Astrocyte (in vitro differentiated cells and primary cell): Measurements from ENCODE around the gene FAM234A. TPM values are rescaled to one million over a fixed set of nuclear protein-coding genes. Genes with fewer than 3 reads are reported as not detected.
"Not testable (repeated sequence)": the region's sequence is repeated elsewhere in the genome, so short reads cannot be mapped to it uniquely, and the experiment has no call there.

ENCODE experiments used
- DNase-seq: peaks from one replicate; pipeline ENCODE4 v3.0.0-alpha.2; 2010; ENCODE audit warnings: low read depth
- FAIRE-seq: peaks from 2 replicates; lab custom pipeline; 2011; peaks lifted over from hg19 to GRCh38; lab: Jason Lieb, UNC
- H2AFZ ChIP-seq: 2 replicates; pipeline ENCODE4 v1.6.0; 2012; ENCODE audit warnings: low read depth, low read length, inconsistent platforms
- H3K27ac ChIP-seq: 2 replicates; pipeline ENCODE4 v1.5.1; 2011; ENCODE audit warnings: low read depth, low read length, inconsistent platforms
- H3K27me3 ChIP-seq: 2 replicates; pipeline ENCODE4 v1.6.0; 2011; ENCODE audit warnings: low read length, inconsistent platforms; ENCODE audit not compliant: insufficient read depth
- H3K36me3 ChIP-seq: 2 replicates; pipeline ENCODE4 v1.5.1; 2011; ENCODE audit warnings: low read length, inconsistent platforms; ENCODE audit not compliant: insufficient read depth
- H3K4me1 ChIP-seq: 2 replicates; pipeline ENCODE4 v1.5.1; 2011; ENCODE audit warnings: low read length, inconsistent platforms; ENCODE audit not compliant: insufficient read depth
- H3K4me2 ChIP-seq: 2 replicates; pipeline ENCODE4 v1.6.0; 2012; ENCODE audit warnings: low read length, inconsistent platforms
- H3K4me3 ChIP-seq: 2 replicates; pipeline ENCODE4 v1.5.1; 2011; ENCODE audit warnings: low read depth, mild to moderate bottlenecking, low read length, inconsistent platforms; ENCODE audit not compliant: insufficient read depth
- H3K79me2 ChIP-seq: 2 replicates; pipeline ENCODE4 v1.6.0; 2012; ENCODE audit warnings: mild to moderate bottlenecking, low read length, inconsistent platforms; ENCODE audit not compliant: insufficient read depth
- H3K9ac ChIP-seq: 2 replicates; pipeline ENCODE4 v1.6.0; 2012; ENCODE audit warnings: mild to moderate bottlenecking, low read length, inconsistent platforms
- H3K9me3 ChIP-seq: 2 replicates; pipeline ENCODE4 v1.5.1; 2012; ENCODE audit warnings: low read depth, mild to moderate bottlenecking, low read length, inconsistent platforms; ENCODE audit not compliant: insufficient read depth
- H4K20me1 ChIP-seq: 2 replicates; pipeline ENCODE4 v1.6.0; 2012; ENCODE audit warnings: low read length, inconsistent platforms; ENCODE audit not compliant: insufficient read depth
- H3K27ac Mint-ChIP-seq: one replicate; pipeline ENCODE4 v1.8.0; 2021; ENCODE audit warnings: mild to moderate bottlenecking, mixed read lengths; ENCODE audit not compliant: unreplicated experiment
- H3K27me3 Mint-ChIP-seq: one replicate; pipeline ENCODE4 v1.8.0; 2021; ENCODE audit warnings: low read depth, mixed read lengths; ENCODE audit not compliant: unreplicated experiment
- H3K36me3 Mint-ChIP-seq: one replicate; pipeline ENCODE4 v1.8.0; 2021; ENCODE audit warnings: low read depth, mixed read lengths; ENCODE audit not compliant: unreplicated experiment
- H3K4me1 Mint-ChIP-seq: one replicate; pipeline ENCODE4 v1.8.0; 2021; ENCODE audit warnings: low read depth, mixed read lengths; ENCODE audit not compliant: unreplicated experiment
- H3K4me3 Mint-ChIP-seq: one replicate; pipeline ENCODE4 v1.8.0; 2021; ENCODE audit warnings: mild to moderate bottlenecking, moderate library complexity, mixed read lengths; ENCODE audit not compliant: unreplicated experiment
- H3K9me3 Mint-ChIP-seq: one replicate; pipeline ENCODE4 v1.8.0; 2021; ENCODE audit warnings: mild to moderate bottlenecking, mixed read lengths; ENCODE audit not compliant: unreplicated experiment
- CTCF ChIP-seq: IDR thresholded peaks from 2 replicates; pipeline ENCODE4 v1.5.1; 2011; ENCODE audit warnings: low read depth, mild to moderate bottlenecking, inconsistent platforms, low read length, moderate library complexity; ENCODE audit not compliant: insufficient read depth
- EZH2 ChIP-seq: IDR thresholded peaks from 2 replicates; pipeline ENCODE4 v1.6.1; 2012; ENCODE audit warnings: mild to moderate bottlenecking, low read length, inconsistent platforms; ENCODE audit not compliant: insufficient read depth
- total RNA-seq: library from RNA; stranded (reverse); gene quantifications from 2 replicates; pipeline ENCODE4 v1.2.1, GENCODE V29; 2021

Gene FAM234A
- total RNA-seq, 1 donor from 2014 or later, result 70.8 TPM

GRCh38 chr16:203246-203645 lies 31.4 kb upstream of the FAM234A start:
- Histone ChIP-seq H3K4me3 (no peak overlapping the region), H2AFZ (no peak overlapping the region), H3K4me2 (no peak overlapping the region), H3K9me3 (no peaks in the 10 kb centered on the region), H3K4me1 (peaks cover 7% of the 10 kb centered on the region), H3K27ac (no peak overlapping the region), H3K79me2 (peaks cover 45% of the 10 kb centered on the region), H3K27me3 (no peaks in the 10 kb centered on the region), H3K9ac (no peak overlapping the region), H4K20me1 (peaks cover 66% of the 10 kb centered on the region), H3K36me3 (peaks cover 55% of the 10 kb centered on the region)
- peaks cover 27% of the 10 kb centered on the region for H3K36me3 Mint-ChIP-seq
- no peak overlapping the region for H3K4me3 Mint-ChIP-seq
- H3K9me3 Mint-ChIP-seq, result no peaks in the 10 kb centered on the region
- TF ChIP-seq CTCF (no peak), EZH2 (no peak)
- no peak for DNase-seq
- no peak for FAIRE-seq
- H3K27me3 Mint-ChIP-seq, result no peaks in the 10 kb centered on the region
- no peak overlapping the region for H3K27ac Mint-ChIP-seq
- H3K4me1 Mint-ChIP-seq, result peaks cover 8% of the 10 kb centered on the region

GRCh38 chr16:204046-204445 lies 30.6 kb upstream of the FAM234A start:
- H3K4me3 Mint-ChIP-seq, H3K4me2 ChIP-seq, H3K27ac Mint-ChIP-seq, DNase-seq, H3K4me1 Mint-ChIP-seq, H3K9me3 Mint-ChIP-seq, H3K27ac ChIP-seq, H3K4me1 ChIP-seq, H3K4me3 ChIP-seq, H3K9me3 ChIP-seq, H3K27me3 Mint-ChIP-seq, H3K27me3 ChIP-seq, H2AFZ ChIP-seq, H3K9ac ChIP-seq, FAIRE-seq: not testable (repeated sequence)
- H3K36me3 Mint-ChIP-seq, result peaks cover 27% of the 10 kb centered on the region
- peaks cover 50% of the 10 kb centered on the region for H3K79me2 ChIP-seq
- peaks cover 53% of the 10 kb centered on the region for H3K36me3 ChIP-seq
- H4K20me1 ChIP-seq, result peaks cover 67% of the 10 kb centered on the region

- not testable (repeated sequence) for H3K4me2 ChIP-seq, H3K9ac ChIP-seq, H3K9me3 ChIP-seq, H3K4me1 ChIP-seq, H3K27ac Mint-ChIP-seq, DNase-seq, H3K27me3 Mint-ChIP-seq, H2AFZ ChIP-seq, H3K27ac ChIP-seq, H3K9me3 Mint-ChIP-seq, H3K27me3 ChIP-seq, H3K4me3 Mint-ChIP-seq, H3K4me3 ChIP-seq, FAIRE-seq, H3K4me1 Mint-ChIP-seq
- Histone ChIP-seq H4K20me1 (peaks cover 91% of the 10 kb centered on the region), H3K36me3 (peaks cover 58% of the 10 kb centered on the region), H3K79me2 (peaks cover 79% of the 10 kb centered on the region)
- peaks cover 15% of the 10 kb centered on the region for H3K36me3 Mint-ChIP-seq
Measured at GRCh38 chr16:209359-209758, 25.3 kb upstream of the FAM234A start.

GRCh38 chr16:211631-212180 lies 22.9 kb upstream of the FAM234A start:
- H3K4me3 ChIP-seq, H3K4me3 Mint-ChIP-seq, H3K9me3 ChIP-seq, H2AFZ ChIP-seq, FAIRE-seq, H3K27ac ChIP-seq, H3K27me3 ChIP-seq, H3K4me2 ChIP-seq, H3K9me3 Mint-ChIP-seq, H3K4me1 ChIP-seq, H3K27ac Mint-ChIP-seq, H3K9ac ChIP-seq, DNase-seq, H3K27me3 Mint-ChIP-seq, H3K4me1 Mint-ChIP-seq: not testable (repeated sequence)
- peaks cover 89% of the 10 kb centered on the region for H3K79me2 ChIP-seq
- H3K36me3 Mint-ChIP-seq, result peaks cover 16% of the 10 kb centered on the region
- H4K20me1 ChIP-seq, result peaks cover 96% of the 10 kb centered on the region
- H3K36me3 ChIP-seq, result peaks cover 47% of the 10 kb centered on the region
